ENCODE data around the gene RAD51AP2.
"Not testable (repeated sequence)": the region's sequence is repeated elsewhere in the genome, so short reads cannot be mapped to it uniquely, and the experiment has no call there.

DNA sequence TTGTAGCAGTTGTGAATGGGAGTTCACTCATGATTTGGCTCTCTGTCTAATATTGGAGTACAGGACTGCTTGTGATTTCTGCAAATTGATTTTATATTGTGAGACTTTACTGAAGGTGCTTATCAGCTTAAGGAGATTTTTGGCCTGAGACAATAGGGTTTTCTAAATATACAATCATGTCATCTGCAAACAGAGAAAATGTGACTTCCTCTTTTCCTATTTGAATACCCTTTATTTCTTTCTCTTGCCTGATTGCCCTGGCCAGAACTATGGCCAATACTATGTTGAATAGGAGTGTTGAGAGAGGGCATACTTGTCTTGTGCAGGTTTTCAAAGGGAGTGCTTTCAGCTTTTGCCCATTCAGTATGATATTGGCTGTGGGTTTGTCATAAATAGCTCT, 28.1 kb downstream of the RAD51AP2 start:
- TF ChIP-seq CSDC2 (CRISPR knock-in tag; IDR thresholded peaks at IDR 0.05); ZFP30 (CRISPR knock-in tag; IDR thresholded peaks at IDR 0.05); TOX (CRISPR knock-in tag; IDR thresholded peaks at IDR 0.05; ENCODE audit: borderline replicate concordance); ESRRG (CRISPR knock-in tag; IDR thresholded peaks at IDR 0.05); RARB (CRISPR knock-in tag; IDR thresholded peaks at IDR 0.05); ZNF70 (CRISPR knock-in tag; IDR thresholded peaks at IDR 0.05); ARNTL (CRISPR knock-in tag; IDR thresholded peaks at IDR 0.05; ENCODE audit: borderline replicate concordance, low read depth); ZNF565 (CRISPR knock-in tag; conservative IDR thresholded peaks at IDR 0.05; ENCODE audit: low read depth): not testable (repeated sequence)
- TF ChIP-seq, protein P1, sequence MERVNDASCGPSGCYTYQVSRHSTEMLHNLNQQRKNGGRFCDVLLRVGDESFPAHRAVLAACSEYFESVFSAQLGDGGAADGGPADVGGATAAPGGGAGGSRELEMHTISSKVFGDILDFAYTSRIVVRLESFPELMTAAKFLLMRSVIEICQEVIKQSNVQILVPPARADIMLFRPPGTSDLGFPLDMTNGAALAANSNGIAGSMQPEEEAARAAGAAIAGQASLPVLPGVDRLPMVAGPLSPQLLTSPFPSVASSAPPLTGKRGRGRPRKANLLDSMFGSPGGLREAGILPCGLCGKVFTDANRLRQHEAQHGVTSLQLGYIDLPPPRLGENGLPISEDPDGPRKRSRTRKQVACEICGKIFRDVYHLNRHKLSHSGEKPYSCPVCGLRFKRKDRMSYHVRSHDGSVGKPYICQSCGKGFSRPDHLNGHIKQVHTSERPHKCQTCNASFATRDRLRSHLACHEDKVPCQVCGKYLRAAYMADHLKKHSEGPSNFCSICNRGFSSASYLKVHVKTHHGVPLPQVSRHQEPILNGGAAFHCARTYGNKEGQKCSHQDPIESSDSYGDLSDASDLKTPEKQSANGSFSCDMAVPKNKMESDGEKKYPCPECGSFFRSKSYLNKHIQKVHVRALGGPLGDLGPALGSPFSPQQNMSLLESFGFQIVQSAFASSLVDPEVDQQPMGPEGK (CRISPR knock-in tag; IDR thresholded peaks at IDR 0.05; ENCODE audit: borderline replicate concordance): not testable (repeated sequence)
- TF ChIP-seq, protein P2, sequence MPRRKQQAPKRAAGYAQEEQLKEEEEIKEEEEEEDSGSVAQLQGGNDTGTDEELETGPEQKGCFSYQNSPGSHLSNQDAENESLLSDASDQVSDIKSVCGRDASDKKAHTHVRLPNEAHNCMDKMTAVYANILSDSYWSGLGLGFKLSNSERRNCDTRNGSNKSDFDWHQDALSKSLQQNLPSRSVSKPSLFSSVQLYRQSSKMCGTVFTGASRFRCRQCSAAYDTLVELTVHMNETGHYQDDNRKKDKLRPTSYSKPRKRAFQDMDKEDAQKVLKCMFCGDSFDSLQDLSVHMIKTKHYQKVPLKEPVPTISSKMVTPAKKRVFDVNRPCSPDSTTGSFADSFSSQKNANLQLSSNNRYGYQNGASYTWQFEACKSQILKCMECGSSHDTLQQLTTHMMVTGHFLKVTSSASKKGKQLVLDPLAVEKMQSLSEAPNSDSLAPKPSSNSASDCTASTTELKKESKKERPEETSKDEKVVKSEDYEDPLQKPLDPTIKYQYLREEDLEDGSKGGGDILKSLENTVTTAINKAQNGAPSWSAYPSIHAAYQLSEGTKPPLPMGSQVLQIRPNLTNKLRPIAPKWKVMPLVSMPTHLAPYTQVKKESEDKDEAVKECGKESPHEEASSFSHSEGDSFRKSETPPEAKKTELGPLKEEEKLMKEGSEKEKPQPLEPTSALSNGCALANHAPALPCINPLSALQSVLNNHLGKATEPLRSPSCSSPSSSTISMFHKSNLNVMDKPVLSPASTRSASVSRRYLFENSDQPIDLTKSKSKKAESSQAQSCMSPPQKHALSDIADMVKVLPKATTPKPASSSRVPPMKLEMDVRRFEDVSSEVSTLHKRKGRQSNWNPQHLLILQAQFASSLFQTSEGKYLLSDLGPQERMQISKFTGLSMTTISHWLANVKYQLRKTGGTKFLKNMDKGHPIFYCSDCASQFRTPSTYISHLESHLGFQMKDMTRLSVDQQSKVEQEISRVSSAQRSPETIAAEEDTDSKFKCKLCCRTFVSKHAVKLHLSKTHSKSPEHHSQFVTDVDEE (CRISPR knock-in tag; IDR thresholded peaks at IDR 0.05): not testable (repeated sequence)
